GM19351 (cell line): Measurements from ENCODE around the gene AHCYL1.

Source experiments
- ATAC-seq: cut with Tn5 transposase; IDR thresholded peaks from one replicate; pipeline ENCODE4 v1.9.1; 2021; ENCODE audit warnings: mild to moderate bottlenecking, moderate library complexity; ENCODE audit not compliant: unreplicated experiment

The AHCYL1 gene

DNA sequence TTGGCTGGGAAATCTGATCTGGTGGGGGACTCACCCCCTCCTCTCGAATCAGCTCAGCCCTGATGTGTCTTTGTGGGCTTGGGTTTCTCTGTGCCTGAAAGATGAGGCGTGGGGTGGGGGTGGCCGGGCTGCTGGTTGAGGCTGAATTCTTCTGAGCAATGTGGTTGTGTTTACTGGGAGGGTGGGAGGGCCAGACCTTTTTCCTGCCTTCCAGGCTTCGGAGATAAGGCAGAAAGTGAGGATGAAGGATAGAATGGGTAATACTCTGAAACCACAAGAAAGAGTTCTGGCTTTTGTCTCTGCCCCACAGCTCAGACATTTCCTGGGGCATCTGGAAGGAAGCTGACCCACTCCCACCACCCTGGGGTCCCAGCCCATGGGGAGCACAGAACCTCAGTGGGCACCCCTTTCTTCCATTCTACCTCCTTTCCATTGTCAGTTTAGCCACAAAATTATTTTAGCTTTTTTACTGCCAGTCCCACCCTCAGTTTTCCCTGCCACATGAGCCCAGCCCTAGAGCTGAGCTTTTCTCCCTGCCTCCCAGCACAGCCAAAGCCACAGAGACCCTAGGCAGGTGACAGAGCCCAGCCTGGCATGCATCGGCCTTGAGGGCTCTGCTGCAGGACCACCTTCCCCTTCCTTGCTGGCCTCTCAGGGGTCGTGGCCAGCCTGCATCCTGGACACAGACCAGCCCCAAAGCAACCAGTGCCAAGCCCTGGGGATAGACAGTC lies 74.7 kb downstream of the AHCYL1 start:
- no peak for ATAC-seq

DNA sequence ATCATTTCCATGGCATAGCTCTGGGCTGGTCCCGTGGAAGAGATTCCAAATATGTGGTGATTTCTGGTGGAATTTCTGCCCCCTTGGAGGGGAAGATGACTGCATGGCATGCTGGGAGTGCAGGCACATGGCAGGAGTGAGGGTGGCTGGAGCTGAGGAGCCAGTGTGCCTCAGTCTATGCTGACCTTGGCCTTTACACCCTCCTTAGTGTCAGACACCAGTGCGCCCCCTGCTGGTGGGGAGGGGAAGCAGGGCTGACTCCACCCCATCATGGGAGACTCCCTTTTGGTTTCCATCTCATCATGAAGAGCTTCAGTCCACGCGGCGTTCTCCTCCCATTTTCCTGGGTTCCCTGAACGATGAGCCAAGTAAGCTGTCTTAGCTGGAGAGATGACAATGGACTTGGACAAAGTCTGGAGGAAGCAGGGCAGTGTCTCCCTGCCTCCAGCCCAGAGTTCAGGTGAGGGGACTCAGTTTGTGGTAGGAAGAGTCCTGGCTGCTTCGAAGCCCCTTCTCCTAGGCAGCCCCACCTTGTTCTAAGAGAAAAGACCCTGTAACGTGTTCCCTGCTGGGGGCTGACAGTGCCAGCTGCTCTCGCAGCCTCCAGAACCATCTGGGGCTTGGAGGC lies 75.6 kb downstream of the AHCYL1 start:
- ATAC-seq = peak; percentile 69

DNA sequence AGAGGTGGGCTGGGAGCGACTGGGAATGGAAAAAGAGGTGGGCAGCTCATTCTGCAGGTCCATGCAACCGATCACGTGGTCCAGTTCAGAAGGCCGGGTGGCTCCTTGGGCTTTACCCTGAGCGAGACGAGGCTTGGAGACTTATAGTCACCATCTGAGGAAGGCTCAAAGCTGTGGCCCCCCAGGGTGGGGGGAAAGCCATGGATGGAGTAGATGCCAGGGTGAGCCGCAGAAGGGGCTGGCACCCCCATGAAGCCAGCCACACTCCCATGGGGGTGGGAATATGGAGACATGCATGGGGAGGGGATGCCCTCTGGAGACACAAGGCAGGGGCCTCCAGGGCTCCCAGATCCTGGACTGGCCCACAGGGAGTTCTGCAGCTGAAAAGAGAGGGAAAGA lies 76.1 kb downstream of the AHCYL1 start:
- ATAC-seq = no peak

DNA sequence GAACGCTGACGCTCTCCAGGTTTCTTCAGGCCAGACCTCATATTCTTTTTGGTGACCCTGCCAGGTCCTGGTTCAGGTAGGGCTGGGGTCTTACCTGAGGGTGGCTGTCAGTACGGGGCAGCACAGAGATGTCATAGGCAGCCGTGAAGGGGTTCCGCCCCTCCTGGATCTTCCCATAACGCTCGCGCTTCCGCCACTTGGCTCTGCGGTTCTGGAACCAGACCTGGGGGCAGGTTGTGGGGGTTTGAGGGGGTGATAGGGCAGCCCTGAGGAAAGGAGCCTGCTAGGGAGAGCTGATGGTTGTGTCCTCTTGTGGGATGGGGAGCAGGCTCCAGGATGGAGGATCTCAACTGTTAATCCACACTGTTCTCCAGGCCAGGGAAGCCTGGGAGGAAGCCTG lies 76.8 kb downstream of the AHCYL1 start:
- ATAC-seq = no peak

DNA sequence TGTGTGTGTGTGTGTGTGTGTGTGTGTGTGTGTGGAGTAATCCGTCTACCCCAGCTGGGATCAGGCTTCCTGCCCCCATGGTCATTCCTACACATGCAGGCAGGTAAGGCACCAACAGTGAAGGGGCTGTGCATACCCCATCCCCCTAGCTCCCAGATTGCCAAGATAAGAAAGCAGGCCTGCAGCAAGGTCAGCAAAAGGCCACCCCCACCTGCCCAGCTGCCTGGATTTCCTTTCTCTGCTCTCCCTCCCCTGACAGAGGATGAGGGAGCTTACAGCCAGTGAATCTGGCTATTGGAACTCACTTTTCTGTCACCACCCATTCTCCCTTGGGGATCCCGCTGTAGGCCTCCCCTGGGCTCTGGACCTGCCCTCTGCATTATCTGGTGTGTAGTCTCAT lies 78.0 kb downstream of the AHCYL1 start:
- ATAC-seq = no peak

DNA sequence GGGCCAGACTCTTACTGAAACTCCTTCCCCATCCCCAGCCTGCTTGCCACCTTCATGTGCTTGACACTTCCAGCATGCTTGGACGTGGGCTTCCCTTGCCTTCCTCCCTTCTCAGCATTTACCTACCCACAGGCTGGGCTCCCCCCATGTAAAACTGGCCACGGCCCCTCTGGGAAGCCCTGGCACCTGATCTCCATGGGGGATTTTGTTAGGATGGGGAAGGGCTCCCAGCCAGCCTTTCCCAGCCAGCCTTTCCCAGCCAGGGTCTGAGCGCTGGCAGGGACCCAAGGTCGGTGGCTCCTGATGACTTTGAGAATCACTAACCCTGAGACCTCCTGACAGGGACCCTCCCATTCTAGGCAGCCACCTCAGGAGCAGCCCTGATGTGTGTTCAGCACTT lies 79.2 kb downstream of the AHCYL1 start:
- no peak for ATAC-seq

DNA sequence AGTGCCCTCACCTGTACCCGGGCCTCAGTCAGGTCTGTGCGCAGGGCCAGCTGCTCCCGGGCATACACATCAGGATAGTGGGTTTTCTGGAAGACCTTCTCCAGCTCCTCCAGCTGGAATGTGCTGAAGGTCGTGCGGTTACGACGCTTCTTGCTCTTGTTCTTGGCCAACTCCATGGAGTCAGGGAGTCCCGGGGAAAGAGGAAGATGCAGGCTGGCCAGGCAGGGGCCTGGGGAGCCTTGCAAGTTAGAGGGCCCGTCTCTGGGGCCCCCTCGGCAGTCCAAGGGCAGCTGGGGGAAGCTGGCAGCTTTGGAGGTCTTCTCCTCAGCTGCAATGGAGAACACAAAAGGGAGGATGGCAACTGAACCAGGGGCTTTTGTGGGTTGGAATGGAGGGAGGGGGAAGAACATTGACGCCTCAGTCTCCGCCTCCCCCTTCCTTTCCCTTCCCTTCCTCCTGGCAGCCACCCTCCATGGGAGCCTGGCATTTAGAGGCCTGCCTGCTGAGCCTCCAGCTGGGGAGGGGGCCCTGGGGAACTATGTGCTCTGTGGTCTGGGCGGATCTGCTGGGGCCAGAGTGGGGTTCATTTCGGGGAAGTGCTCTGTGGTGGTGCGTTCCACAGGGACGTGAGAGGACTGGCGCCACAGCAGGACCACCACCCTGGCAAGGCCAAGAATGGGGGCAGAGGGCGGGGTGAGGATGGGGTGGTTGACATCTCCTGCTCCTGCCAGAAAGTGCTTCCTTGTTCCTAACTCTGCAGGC lies 80.2 kb downstream of the AHCYL1 start:
- ATAC-seq = no peak

DNA sequence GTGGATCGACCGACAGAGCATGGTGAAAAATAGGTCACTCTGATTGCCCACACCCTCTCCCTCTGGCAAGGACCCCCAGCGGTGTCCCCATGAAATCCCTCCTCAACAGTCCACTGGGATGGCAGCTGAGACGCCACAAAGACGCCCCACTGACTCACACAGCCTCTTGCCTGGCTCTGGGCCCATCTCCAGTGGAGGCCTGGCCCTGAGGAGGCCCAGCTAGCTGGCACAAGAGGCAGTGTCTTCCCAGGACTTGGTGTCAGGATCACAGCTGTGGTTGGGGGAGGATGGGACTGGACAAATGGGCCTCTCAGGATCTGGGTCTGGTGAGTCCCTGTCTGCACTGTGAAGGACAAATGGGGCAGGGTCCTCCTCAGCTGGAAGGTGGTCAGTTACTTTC lies 81.3 kb downstream of the AHCYL1 start:
- no peak for ATAC-seq

DNA sequence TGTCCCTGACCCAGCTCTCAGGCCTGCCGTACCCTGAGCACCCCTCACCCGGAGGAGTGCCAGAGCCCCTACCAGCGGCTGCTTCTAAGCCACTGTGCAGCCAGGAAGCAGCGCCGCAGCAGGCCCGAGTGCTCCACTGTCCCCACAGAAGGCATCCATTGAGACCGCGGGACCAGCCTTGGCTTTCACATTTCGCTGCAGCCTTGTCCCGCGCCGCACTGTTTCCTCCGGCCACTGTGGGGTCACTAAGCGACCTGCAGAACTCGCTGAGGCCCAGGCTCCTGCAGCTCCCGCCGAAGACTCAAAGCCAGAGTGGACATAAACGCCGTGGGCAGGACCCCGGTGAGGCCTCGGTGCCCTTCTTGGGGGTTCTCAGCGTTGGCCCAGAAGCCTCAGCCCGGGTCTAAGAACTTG lies 82.9 kb downstream of the AHCYL1 start:
- no peak for ATAC-seq

DNA sequence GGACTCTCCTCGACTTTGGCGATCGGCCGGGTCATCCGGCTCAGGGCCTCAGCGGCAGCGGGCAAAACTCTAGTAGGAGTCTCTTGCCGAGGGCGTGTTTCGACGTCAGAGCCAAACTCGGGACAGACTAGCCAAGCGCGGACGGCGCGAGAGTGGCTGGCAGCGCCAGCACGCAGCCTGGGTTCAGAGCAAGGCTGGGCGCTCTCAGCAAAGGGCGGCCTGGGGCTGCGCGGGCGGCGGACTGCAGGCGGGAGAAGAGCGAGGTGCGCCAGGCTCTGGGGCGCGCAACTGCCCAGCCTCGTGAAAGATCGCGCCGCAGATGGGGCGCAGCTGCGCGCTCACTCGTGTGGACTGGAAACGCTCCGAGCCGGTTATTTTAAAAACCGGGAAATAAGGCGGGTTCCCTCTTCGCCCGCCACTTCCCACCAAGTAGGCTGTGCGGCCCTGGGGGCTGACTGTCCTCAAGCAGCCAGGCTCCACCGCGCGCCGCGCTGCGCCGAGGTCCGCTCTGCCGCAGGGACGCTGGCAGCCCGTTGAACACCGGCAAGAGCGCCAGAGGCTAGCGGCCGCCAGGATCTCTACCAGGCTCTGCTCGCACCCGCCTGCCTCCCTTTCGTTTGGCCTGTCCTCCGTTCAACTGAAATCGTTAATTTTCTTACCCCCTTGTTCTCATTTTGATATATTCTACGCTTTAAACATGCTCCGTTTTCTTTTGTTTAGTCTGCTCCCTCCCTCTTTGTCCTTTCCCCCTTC lies 83.5 kb downstream of the AHCYL1 start:
- no peak for ATAC-seq

DNA sequence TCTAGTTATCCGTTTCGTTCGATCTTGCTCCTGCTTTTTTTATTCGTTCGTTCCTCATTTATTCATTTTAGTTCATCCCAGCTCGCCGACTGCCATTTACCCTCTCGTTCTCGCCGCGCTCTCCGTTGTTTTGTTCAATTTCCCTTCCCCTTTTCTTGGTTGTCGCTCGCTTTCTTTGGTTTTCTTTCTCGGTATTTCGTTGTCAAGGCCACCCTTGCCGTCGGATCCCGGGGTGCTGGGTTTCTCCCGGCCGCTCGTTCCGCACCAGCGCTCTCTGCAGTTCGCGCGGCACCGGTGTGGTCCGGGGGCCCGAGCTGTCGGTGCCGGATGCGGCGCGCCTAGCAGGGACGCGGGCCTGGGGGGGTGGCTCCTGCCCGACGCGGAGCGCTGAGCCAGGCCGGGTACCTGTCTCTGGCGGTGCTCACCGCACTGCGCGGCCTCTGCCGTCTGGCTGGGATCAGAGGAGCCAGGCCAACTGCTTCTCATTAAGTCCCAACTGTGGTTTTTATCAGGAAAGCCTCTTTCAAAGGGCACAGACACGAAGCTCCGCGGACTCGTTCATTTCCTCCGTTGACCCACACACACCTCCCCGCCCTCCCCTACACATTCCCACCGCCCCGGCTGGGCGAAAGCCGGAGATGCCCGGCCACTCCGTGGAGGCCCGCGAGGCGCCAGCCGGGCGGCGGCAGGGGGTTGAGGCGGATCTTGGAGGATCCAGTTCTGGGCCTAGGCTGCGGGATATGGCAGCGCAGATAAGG lies 84.3 kb downstream of the AHCYL1 start:
- no peak for ATAC-seq

DNA sequence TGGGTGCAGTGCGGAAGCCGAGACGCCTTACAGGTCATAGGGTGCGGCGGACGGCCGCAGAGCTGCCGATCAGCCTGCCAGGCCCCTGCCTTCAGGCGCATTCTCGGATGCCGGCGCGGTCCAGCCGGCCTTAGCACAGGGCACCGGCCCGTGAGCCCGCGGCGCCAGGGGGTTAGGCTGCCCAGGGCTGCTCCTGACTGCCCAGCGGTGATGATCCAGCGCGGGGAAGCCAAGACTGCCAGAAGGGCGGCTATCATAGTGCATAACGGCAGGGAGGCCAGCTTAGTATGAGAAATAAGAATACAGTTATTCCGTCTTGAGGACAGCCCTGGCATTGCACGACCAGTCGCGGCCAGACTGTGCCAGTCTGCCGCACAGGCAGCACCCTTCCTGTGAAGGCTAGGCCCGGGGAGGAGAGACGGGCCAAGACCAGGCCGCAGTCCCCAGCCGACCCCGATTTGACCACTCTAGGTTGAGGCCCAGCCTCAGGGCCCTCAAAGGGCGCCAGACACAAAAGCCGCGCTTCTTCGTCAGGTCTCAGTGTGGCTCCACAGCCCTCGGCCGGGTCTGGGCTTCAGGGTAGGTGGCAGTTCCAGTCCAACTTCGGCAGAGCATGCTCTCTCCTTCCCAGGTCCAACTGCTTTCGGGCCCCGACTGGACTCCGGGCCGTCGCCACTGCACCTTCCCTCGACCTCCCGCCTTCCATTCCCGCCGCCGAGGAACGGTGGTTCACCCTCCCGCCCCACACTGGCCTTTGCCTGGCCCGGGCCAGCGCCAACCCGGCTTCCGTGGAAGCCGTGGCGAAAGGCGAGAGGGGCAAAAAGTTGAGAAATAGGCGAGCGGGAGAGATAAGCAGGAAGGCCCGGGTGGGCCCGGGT lies 85.1 kb downstream of the AHCYL1 start:
- no peak for ATAC-seq

DNA sequence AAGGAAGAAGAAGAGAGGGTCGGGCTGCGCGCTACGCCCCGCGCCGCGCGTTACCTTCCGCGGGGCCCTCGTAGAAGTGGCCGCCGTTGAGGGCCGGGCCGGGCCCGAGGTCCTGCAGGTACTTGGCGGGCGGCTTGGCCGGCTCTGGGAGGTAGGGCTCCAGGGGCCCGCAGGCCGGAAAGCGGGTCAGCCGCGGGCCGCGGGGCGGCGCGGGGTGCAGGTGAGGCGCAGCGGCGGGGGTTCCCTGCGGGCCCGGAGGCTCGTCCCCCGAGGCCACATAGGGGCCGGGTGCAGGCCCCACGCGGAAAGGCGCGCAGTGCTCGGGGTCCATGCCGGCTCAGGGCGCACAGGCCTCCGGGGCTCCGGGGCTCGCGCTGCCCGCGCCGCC lies 85.7 kb downstream of the AHCYL1 start:
- ATAC-seq = no peak

DNA sequence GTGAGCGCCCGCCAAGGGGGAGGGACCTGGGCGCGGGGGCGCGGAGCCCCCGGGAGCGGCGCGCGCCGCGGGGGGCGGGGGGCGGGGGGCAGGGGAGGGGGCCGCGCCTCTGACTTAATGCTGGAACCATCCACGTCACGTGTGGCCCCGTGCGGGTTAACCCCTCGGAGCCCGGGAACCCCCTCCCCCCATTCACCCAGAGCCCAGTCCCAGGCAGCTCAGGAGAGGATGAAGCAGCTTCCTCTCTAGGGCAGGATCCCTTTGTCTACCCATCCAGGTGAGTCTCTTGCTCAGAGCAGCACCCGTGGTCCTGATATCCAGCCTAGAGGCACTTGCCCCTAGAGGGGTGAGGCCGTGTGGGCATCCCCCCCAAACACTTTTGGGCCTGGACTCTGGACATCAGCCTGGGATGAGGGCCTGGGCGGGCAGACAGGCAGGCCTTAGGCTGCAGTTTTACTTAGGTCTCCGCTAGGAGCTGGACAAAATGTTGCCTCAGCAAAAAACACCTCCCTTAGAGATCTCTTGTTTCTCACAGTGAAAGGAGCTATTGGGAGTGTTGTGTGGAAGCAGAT lies 86.2 kb downstream of the AHCYL1 start, which contains the start of gene ALX3:
Gene ALX3 (minus strand): TSS at position 2 of the 572 bp plus-strand sequence. CDS start 60 bp downstream, outside the sequence.
- ATAC-seq = no peak
